Ramos (cell line): Measurements from ENCODE around the gene RTN4R.

ENCODE experiments used
- in situ Hi-C: fragments of 300-500 bp; cut with MboI; formaldehyde crosslinking; loops from one replicate; pipeline ENCODE4 v1.14.3; 2022; ENCODE audit warnings: low sequenced_read_pairs; ENCODE audit not compliant: unreplicated experiment

Gene RTN4R

GRCh38 chr22:20192972-20193760 is 75.0 kb downstream of the RTN4R start:
- in situ Hi-C loops = no loop called here

- in situ Hi-C loops = no loop called here
Measured at GRCh38 chr22:20192293-20192971, 75.7 kb downstream of the RTN4R start.

- in situ Hi-C loops = no loop called here
Measured at GRCh38 chr22:20191803-20192202, 76.3 kb downstream of the RTN4R start.
